ENCODE data around the gene CREB5.
"Not testable (repeated sequence)": the region's sequence is repeated elsewhere in the genome, so short reads cannot be mapped to it uniquely, and the experiment has no call there.

CREB5 gene

DNA sequence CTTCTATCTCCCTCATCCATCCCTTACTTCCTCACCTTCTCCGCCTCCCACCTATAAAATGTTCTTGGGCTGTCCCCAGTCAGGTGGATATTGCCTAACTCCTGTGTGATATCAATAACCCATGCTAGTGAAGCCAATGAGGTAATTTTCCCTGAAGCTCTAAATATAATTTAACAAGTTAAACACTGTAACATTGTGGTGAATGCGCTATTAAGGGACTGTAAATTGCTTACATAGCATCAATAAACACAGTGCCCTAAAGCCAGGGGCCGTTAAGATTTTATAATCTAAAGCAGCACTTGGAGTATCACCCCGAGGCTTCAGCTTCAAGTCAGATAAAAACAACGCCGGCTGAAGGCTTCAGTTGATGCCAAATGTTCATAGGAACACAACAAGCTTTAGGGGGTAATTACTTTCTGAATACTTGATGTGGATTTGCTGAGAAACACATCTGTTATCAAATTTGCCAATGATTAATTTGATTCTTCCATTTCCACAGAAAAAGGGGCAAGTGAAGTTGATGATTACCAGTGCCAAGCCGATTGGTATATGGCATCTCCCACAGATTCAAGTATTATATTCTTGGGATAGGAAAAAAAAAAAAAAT lies 138.4 kb downstream of the CREB5 start:
- Mint-ChIP-seq H3K9me3 (peaks cover 0 to 10% of the 10 kb centered on the region in 2 donors), H3K4me1 (no peaks in the 10 kb centered on the region), H3K27ac (no peak overlapping the region), H3K4me3 (no peak overlapping the region), H3K27me3 (peaks cover 41% of the 10 kb centered on the region)
- no peak for ATAC-seq
- no peak for DNase-seq

DNA sequence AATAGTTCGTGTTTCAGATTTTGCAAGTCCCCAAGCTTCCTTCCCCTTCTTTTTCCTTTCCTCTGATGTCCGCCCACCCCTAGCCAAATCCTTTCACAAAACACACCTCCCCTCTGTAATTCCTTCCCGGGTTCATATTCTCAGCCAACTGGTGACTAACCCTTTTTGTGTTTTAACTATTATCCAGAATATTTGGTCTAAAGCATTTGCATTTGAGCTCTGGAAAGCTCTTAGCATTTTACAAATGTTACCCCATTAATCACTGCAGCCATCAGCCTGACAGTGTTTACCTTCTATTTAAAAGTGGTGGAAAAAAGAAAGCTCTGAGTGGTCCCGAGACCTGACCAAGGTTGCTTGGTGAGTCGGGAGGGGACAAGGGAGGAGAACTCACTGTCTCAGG lies 139.0 kb downstream of the CREB5 start:
- Mint-ChIP-seq H3K4me3 (no peak overlapping the region), H3K27me3 (peaks cover 35% of the 10 kb centered on the region), H3K9me3 (peaks cover 0 to 5% of the 10 kb centered on the region in 2 donors), H3K4me1 (no peaks in the 10 kb centered on the region), H3K27ac (no peak overlapping the region)
- DNase-seq (no peak), ATAC-seq (no peak)

DNA sequence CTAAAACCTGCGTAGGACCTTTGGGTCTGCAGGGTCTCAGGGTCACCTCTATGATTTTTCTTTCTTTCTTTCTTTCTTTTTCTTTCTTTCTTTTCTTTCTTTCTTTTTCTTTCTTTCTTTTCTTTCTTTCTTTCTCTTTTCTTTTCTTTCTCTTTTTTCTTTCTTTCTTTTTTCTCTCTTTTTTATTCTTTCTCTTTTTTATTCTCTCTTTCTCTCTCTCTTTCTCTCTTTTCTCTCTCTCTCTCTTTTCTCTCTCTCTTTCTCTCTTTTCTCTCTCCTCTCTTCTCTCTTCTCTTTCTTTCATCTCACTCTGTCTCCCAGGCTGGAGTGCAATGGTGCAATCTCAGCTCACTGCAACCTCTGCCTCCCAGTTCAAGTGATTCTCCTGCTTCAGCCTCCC lies 139.4 kb downstream of the CREB5 start:
- ATAC-seq, DNase-seq, H3K4me1 Mint-ChIP-seq, H3K9me3 Mint-ChIP-seq, H3K4me3 Mint-ChIP-seq: not testable (repeated sequence)
- H3K27ac Mint-ChIP-seq: peak overlapping the region in 1 of 2 donors; percentile 35
- peaks cover 35% of the 10 kb centered on the region for H3K27me3 Mint-ChIP-seq

DNA sequence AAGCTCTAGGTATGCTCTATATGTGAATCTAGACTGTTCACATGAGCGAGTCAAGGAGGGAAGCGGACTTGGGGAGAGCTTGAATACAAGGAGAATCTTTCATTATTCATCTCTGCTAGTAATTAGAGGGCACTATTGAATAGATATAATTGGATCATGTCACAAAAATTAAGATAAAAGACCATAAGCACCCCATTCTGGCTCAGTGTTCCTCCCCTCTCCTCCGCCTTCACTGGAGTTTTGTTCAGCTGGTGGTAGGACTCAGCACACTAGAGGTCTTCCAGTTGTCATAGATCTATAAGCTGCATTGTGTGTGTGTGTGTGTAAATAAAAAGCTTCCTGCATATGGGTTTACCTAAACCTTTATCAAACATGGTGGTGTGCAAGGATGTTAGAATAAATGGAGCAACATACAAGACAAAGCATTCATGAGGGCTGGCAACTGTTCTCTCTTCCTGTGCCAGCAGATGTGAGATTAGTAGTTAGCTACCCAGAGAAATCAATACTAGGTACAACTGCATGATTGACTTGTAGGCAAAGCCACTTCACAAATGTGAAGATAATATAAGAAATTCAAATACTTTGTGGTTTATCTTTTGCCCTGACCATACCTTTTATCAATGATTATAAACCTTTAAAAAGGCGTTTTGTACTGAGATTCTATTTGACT lies 142.6 kb downstream of the CREB5 start:
- H3K4me1 Mint-ChIP-seq: no peaks in the 10 kb centered on the region
- H3K27me3 Mint-ChIP-seq: peaks cover 35% of the 10 kb centered on the region
- no peak for DNase-seq
- no peak overlapping the region for H3K4me3 Mint-ChIP-seq
- H3K9me3 Mint-ChIP-seq: peaks cover 0 to under 1% of the 10 kb centered on the region in 2 donors
- H3K27ac Mint-ChIP-seq: peak overlapping the region in 1 of 2 donors; percentile 9
- no peak for ATAC-seq

DNA sequence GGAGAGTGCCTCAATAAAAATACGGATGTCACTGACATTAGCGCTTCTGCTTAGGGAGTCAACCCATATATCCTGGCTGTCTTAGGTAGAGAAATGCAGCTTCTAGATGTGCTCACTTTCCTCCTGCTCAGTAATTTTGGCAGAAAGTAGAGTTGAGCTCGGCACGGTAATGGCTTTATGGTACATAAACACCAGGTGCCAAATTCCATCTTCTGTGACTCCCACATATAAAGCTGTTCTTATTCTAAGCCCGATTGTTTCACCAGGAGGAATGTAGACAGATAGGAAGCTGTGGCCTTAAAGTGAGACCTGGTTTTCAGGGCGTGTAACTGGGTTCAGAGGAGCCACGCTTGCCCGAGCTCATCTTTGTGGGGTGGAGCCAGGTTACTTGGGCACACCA lies 143.7 kb downstream of the CREB5 start:
- Mint-ChIP-seq H3K4me3 (no peak overlapping the region), H3K9me3 (peaks cover 6 to 8% of the 10 kb centered on the region in 2 donors), H3K4me1 (no peaks in the 10 kb centered on the region), H3K27me3 (peaks cover 25% of the 10 kb centered on the region), H3K27ac (no peak overlapping the region)
- no peak for DNase-seq
- ATAC-seq: no peak

DNA sequence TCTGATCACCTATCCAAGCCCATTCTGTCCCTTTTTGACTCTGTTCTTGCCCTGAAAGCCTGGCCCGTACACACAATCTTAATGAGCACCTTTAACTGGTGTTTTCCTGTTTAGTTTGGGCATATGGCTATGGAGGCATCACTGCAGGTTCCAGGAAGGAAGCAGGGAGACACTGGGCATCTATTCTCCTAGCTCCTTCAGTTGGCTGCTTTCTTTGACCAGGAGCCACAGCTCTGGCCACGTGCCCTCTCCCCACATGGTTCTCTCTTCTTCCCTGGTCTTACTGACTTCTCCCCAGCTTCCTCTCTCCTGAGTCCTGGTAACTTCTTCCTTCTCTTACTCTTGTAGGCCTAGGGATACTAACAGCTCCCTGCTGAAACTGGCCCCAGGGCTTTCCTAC lies 144.4 kb downstream of the CREB5 start:
- peaks cover 18% of the 10 kb centered on the region for H3K27me3 Mint-ChIP-seq
- no peak overlapping the region for H3K4me3 Mint-ChIP-seq
- DNase-seq: no peak
- no peak overlapping the region for H3K27ac Mint-ChIP-seq
- peaks cover 6 to 8% of the 10 kb centered on the region in 2 donors for H3K9me3 Mint-ChIP-seq
- no peaks in the 10 kb centered on the region for H3K4me1 Mint-ChIP-seq
- ATAC-seq: no peak

DNA sequence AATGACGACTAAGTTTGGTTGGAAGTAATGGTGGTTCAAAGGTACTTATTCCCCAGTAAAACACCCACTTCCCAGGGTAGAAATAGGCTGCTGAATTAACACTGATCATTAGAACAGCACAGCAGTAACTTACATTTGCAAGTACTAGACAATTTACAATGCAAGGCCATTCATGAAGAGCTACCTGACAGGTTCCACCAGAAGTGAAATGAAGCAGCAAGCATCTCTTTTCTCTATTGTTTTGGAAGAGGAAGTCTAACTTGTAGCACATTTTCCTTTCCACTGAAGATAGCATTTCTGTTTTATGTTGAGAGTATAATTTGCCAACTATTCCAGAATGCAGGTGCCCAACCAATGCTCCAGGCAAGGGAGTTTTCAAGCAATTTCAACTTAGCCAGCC lies 145.9 kb downstream of the CREB5 start:
- DNase-seq (no peak), ATAC-seq (no peak)
- Mint-ChIP-seq H3K27ac (no peak overlapping the region), H3K4me1 (no peaks in the 10 kb centered on the region), H3K9me3 (peaks cover 6 to 8% of the 10 kb centered on the region in 2 donors), H3K4me3 (no peak overlapping the region), H3K27me3 (peaks cover 9% of the 10 kb centered on the region)

DNA sequence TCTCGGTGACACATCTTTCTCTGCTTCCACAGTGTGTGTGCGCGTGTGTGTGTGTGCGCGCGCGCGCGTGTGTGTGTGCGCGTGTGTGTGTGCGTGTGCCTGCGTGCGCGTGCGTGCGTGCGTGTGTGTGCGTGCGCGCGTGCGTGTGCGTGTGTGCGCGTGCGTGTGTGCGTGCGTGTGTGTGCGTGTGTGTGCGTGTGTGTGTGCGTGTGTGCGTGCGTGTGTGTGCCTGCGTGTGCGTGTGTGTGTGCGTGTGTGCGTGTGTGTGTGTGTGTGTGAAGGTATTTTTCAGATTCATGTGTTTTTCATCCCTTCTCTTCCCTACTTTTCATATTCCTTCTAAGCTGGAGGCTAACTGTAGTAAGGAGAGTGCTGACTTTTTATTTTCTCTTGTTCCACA lies 148.4 kb downstream of the CREB5 start:
- DNase-seq (no peak), ATAC-seq (no peak)
- Mint-ChIP-seq H3K27me3 (no peaks in the 10 kb centered on the region), H3K4me3 (no peak overlapping the region), H3K9me3 (peaks cover 6 to 8% of the 10 kb centered on the region in 2 donors), H3K27ac (no peak overlapping the region), H3K4me1 (no peaks in the 10 kb centered on the region)

DNA sequence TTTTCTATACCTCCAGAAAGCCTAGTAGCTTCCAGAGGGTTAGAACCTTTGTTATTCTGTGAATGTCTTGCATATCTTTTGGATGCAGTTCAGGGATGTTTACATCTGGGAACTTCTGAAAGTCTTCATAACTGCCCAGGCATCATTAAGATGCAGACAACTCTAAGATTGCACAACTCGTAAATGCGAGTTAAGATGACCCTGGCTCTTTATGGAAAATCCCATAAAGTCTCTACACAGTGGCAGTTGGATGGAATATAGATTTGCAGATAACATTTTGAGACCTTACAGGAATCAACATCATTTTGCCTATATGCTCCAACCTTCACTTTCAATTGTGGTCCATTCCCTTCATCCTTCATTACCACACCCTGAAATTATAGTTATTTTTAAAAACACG lies 151.7 kb downstream of the CREB5 start:
- Mint-ChIP-seq H3K4me3 (no peak overlapping the region), H3K4me1 (no peaks in the 10 kb centered on the region), H3K27ac (no peak overlapping the region), H3K9me3 (peaks cover 6 to 8% of the 10 kb centered on the region in 2 donors), H3K27me3 (no peaks in the 10 kb centered on the region)
- ATAC-seq: no peak
- no peak for DNase-seq

DNA sequence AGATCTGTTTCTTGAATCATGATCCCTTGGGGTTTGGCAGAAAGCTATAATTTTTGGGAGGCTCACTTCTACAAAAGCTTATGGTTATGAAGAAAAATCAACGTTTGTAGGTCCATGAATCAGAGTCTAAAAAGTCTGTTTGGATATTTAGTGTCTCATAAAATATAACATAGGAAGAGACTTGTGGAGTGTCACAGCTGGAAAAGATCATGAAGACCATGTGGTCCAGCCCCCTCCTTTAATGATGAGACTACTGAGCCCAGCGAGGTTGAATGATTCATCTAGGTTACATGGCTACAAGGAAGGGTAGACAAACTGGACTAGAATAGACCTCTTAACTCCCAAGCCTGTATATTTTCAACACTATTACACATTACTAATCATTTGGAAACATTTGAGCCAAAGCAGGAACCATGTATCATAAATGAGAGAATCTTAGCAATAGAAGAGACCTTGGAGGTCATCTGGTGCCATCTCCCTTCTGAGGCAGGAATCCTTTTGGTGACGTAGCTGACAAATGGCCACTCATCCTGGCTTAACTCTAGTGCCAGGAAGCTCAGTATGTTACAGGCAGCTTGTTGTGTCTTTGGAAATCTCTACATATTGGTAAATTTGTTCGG lies 152.5 kb downstream of the CREB5 start:
- Mint-ChIP-seq H3K4me3 (no peak overlapping the region), H3K27ac (no peak overlapping the region), H3K4me1 (no peaks in the 10 kb centered on the region), H3K9me3 (peaks cover 6 to 8% of the 10 kb centered on the region in 2 donors), H3K27me3 (no peaks in the 10 kb centered on the region)
- DNase-seq (no peak), ATAC-seq (no peak)

DNA sequence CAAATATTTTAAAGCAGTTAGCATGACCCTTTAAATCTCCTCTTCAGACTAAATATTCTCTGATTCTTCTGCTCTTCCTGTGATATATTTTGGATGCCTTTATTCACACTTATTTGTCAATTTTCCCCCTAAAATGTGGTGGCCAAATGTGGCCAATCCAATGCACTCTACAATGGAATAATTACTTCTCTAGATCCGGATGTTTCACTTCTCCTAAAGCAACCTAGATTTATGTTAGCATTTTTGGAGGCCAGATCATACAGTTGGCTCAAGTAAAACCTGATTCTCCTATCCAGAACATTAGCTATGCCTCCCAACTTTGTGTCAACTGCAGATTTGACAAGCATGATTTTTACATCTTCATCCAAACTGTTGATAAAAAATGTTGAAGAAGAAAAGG lies 153.7 kb downstream of the CREB5 start:
- no peaks in the 10 kb centered on the region for H3K9me3 Mint-ChIP-seq
- no peak overlapping the region for H3K27ac Mint-ChIP-seq
- H3K4me1 Mint-ChIP-seq: no peaks in the 10 kb centered on the region
- DNase-seq (no peak), ATAC-seq (no peak)
- H3K27me3 Mint-ChIP-seq: no peaks in the 10 kb centered on the region
- H3K4me3 Mint-ChIP-seq: no peak overlapping the region

DNA sequence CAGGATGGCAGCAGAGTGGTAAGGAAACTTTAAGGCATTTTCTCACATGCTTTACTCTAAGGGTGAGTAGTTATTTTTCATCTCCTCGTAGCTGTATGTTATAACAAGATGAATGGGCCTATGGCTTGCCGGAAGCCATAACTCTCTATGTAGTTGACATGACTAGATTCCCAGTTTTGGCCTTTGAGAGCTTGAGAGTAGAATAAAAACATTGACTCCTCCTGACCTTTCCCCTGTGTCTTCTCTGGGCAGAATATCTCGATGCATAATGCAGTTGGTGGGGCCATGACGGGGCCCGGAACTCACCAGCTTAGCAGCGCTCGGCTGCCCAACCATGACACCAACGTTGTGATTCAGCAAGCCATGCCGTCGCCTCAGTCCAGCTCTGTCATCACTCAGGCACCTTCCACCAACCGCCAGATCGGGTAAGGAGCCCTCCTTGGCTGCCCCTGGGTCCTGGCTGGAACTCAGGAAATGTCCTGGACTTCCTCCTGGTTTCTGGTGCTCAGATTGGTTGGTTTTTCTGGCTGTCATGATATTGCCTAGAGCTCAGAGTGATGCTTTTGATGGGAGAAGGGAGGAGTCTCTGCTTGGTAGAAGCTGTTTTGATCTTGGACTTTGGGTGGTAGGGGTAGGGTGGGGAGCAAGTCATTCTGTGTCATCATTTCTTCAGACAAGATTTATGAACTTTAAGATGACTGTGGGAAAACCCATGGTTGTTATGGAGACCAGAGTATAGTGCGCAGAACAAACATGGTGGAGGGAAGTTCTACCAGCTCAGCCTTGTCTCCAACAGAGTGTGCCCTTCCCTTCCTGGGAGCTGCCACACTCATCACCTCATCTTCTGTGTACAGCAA lies 158.0 kb downstream of the CREB5 start:
- ATAC-seq (no peak), DNase-seq (no peak)
- no peaks in the 10 kb centered on the region for H3K9me3 Mint-ChIP-seq
- no peaks in the 10 kb centered on the region for H3K4me1 Mint-ChIP-seq
- peaks cover 11% of the 10 kb centered on the region for H3K27me3 Mint-ChIP-seq
- no peak overlapping the region for H3K4me3 Mint-ChIP-seq
- H3K27ac Mint-ChIP-seq: no peak overlapping the region

DNA sequence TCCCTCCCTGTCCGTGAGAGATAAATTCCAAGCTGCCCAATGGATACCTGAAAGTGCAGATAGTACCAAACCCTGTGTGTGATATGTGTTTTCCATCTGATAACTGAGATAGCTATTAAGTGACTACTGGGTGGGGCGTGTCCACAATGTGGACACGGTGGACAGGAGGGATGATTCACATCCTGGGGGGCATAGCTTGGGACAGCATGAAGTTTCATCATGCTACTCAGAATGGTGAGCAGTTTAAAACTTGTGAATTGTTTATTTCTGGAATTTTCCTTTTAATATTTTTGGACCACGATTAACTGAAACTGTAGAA lies 158.6 kb downstream of the CREB5 start:
- Mint-ChIP-seq H3K4me3 (no peak overlapping the region), H3K9me3 (no peaks in the 10 kb centered on the region), H3K27me3 (peaks cover 11% of the 10 kb centered on the region), H3K27ac (no peak overlapping the region), H3K4me1 (no peaks in the 10 kb centered on the region)
- DNase-seq (no peak), ATAC-seq (no peak)

DNA sequence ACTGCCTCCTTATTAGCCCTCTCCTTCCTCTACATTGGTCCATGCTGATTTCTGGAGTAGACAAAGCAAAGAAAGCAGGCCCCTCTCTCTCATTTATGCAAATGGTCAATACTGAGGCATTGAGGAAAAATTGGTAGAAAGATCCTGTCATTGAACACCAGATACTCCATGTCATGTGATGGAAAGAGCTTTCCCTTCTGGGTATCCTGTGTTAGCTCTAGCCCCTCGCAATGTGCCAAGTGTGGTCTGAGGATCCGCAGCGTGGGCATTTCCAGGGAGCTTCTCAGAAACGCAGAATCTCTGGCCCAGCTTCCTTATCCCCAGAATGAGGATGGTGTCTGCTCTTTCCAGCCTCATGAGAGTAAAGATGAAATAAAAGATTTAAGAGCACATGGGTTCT lies 159.1 kb downstream of the CREB5 start:
- H3K4me3 Mint-ChIP-seq: no peak overlapping the region
- no peak overlapping the region for H3K27ac Mint-ChIP-seq
- peaks cover 11% of the 10 kb centered on the region for H3K27me3 Mint-ChIP-seq
- H3K9me3 Mint-ChIP-seq: no peaks in the 10 kb centered on the region
- no peak for ATAC-seq
- DNase-seq: no peak
- H3K4me1 Mint-ChIP-seq: no peaks in the 10 kb centered on the region

DNA sequence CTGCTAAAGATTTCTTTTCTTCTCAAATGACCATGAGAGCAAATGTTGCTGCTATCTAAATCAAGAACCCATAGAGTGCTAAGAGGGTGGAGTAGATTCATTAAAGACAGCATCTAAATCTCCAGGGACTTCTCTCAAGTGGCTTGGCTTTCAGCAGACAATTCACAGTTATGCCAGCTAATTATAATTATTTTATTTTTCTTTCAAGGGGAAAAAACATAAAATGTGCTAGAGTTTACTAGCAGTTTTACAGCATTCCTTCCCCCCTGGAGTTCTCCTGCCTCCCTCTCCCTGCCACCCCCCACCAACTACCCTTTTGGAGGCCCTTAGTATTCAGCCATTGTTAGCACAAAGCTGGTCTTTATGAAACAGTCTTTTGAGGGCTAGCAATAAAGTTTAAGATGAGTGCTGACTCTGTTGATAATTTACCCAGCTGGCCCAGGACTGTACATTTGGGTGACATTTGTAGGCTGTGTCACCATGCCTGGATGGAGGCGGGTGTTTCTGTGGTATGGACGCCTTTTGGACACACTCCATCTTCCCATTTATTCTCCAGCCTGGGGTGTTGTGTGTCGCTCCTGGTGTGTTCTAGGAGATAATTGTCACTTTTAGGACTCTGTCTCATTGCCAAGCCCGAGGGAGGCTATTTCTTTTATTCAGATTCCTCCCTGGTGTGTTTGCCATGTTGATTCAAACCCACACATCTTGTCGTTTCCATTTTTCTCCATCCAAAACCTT lies 160.2 kb downstream of the CREB5 start:
- DNase-seq (no peak), ATAC-seq (no peak)
- H3K9me3 Mint-ChIP-seq: no peaks in the 10 kb centered on the region
- H3K4me3 Mint-ChIP-seq: no peak overlapping the region
- H3K4me1 Mint-ChIP-seq: no peaks in the 10 kb centered on the region
- no peak overlapping the region for H3K27ac Mint-ChIP-seq
- peaks cover 11% of the 10 kb centered on the region for H3K27me3 Mint-ChIP-seq
